ENCODE results near the gene SMARCAL1.

- TF ChIP-seq MAX (CRISPR knock-in tag; IDR thresholded peaks at IDR 0.05), result no peak
- no peak for TF ChIP-seq MYBL2 (IDR thresholded peaks at IDR 0.05; ENCODE audit: low read depth)
- no peak for TF ChIP-seq MYBL2 (CRISPR knock-in tag; IDR thresholded peaks at IDR 0.05; ENCODE audit: borderline replicate concordance)
- no peak for TF ChIP-seq POLR2A (conservative IDR thresholded peaks at IDR 0.05)
- TF ChIP-seq ID3 (CRISPR knock-in tag; IDR thresholded peaks at IDR 0.05), result no peak
- TF ChIP-seq ID3 (tag; IDR thresholded peaks at IDR 0.05), result no peak
- TF ChIP-seq BRF1 (IDR thresholded peaks at IDR 0.05; ENCODE audit: borderline replicate concordance, extremely low read depth, insufficient read length), result no peak
Measured at GRCh38 chr2:216370961-216371712, 41.1 kb upstream of the SMARCAL1 start.

Measured in K562 (cell line).